ENCODE results near the gene SIX3.

DNA sequence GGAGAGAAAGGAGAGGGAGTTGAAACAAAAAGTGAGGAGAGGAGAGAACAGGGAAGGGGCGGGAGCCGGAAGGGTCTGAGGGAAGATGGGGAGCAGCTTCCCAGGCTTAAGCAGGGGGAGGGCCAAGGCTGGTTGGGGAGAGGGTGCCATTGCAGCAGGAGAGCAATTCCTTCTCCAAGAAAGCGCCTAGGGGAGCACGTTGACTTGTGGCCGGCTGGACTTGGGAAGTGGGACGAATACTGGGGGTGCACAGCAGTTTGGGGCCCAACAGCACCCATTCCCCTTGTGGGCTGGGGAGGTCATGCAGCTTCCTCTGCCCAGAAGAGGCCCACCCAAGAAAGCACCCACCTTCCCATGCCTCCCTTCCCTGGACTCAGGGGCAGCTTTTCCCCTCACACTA is 9.6 kb downstream of the SIX3 start:
- TF ChIP-seq POLR2A (IDR thresholded peaks at IDR 0.05; ENCODE audit: low read length) (no peak), CTCF (IDR thresholded peaks at IDR 0.05) (no peak), GATA3 (IDR thresholded peaks at IDR 0.05; ENCODE audit: borderline replicate concordance) (no peak), HOXB13 (CRISPR knock-in tag; IDR thresholded peaks at IDR 0.05; ENCODE audit: low read depth) (no peak), HDAC2 (IDR thresholded peaks at IDR 0.05) (no peak), ATOH8 (CRISPR knock-in tag; IDR thresholded peaks at IDR 0.05; ENCODE audit: low read depth) (no peak), E2F6 (IDR thresholded peaks at IDR 0.05; ENCODE audit: borderline replicate concordance, low read depth) (no peak), ESRRA (IDR thresholded peaks at IDR 0.05; ENCODE audit: borderline replicate concordance, low read length) (no peak), NFE2L2 (conservative IDR thresholded peaks at IDR 0.05; ENCODE audit: low read length) (no peak), CHD4 (IDR thresholded peaks at IDR 0.05; ENCODE audit: borderline replicate concordance) (no peak), RAD21 (conservative IDR thresholded peaks at IDR 0.05 in 1 of 2, IDR thresholded peaks at IDR 0.05 in 1 of 2) (no peak)
- TF ChIP-seq, protein P1, sequence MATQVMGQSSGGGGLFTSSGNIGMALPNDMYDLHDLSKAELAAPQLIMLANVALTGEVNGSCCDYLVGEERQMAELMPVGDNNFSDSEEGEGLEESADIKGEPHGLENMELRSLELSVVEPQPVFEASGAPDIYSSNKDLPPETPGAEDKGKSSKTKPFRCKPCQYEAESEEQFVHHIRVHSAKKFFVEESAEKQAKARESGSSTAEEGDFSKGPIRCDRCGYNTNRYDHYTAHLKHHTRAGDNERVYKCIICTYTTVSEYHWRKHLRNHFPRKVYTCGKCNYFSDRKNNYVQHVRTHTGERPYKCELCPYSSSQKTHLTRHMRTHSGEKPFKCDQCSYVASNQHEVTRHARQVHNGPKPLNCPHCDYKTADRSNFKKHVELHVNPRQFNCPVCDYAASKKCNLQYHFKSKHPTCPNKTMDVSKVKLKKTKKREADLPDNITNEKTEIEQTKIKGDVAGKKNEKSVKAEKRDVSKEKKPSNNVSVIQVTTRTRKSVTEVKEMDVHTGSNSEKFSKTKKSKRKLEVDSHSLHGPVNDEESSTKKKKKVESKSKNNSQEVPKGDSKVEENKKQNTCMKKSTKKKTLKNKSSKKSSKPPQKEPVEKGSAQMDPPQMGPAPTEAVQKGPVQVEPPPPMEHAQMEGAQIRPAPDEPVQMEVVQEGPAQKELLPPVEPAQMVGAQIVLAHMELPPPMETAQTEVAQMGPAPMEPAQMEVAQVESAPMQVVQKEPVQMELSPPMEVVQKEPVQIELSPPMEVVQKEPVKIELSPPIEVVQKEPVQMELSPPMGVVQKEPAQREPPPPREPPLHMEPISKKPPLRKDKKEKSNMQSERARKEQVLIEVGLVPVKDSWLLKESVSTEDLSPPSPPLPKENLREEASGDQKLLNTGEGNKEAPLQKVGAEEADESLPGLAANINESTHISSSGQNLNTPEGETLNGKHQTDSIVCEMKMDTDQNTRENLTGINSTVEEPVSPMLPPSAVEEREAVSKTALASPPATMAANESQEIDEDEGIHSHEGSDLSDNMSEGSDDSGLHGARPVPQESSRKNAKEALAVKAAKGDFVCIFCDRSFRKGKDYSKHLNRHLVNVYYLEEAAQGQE (IDR thresholded peaks at IDR 0.05): no peak
- TF ChIP-seq, protein P2, sequence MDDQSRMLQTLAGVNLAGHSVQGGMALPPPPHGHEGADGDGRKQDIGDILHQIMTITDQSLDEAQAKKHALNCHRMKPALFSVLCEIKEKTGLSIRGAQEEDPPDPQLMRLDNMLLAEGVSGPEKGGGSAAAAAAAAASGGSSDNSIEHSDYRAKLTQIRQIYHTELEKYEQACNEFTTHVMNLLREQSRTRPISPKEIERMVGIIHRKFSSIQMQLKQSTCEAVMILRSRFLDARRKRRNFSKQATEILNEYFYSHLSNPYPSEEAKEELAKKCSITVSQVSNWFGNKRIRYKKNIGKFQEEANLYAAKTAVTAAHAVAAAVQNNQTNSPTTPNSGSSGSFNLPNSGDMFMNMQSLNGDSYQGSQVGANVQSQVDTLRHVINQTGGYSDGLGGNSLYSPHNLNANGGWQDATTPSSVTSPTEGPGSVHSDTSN (IDR thresholded peaks at IDR 0.05): no peak
- TF ChIP-seq, protein P3, sequence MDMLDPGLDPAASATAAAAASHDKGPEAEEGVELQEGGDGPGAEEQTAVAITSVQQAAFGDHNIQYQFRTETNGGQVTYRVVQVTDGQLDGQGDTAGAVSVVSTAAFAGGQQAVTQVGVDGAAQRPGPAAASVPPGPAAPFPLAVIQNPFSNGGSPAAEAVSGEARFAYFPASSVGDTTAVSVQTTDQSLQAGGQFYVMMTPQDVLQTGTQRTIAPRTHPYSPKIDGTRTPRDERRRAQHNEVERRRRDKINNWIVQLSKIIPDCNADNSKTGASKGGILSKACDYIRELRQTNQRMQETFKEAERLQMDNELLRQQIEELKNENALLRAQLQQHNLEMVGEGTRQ (IDR thresholded peaks at IDR 0.05): no peak
